Activated CD4-positive, alpha-beta memory T cell treated with anti-CD3 and anti-CD28 coated beads for 36 hours (primary cell): Measurements from ENCODE around the gene PTPRN. TPM values are rescaled to one million over a fixed set of nuclear protein-coding genes. Genes with fewer than 3 reads are reported as not detected.

ENCODE experiments used
- CTCF ChIA-PET: fragments of 350-600 bp; sonication (Branson Sonifier 250); formaldehyde crosslinking; loops from one replicate; lab custom pipeline; 2021; ENCODE audit warnings: antibody characterized with exemption, inconsistent platforms; lab: Charles Lee
- POLR2A ChIA-PET: fragments of 350-600 bp; sonication (Branson Sonifier 250); formaldehyde crosslinking; loops from one replicate; lab custom pipeline; 2021; ENCODE audit warnings: antibody characterized with exemption; lab: Charles Lee
- DNase-seq: peaks from one replicate; pipeline ENCODE4 v3.0.0-alpha.2; 2020
- H3K27ac Mint-ChIP-seq: one replicate; pipeline ENCODE4 v1.8.0; 2021; ENCODE audit warnings: mixed read lengths
- H3K27me3 Mint-ChIP-seq: one replicate; pipeline ENCODE4 v1.8.0; 2021; ENCODE audit warnings: mixed read lengths
- H3K36me3 Mint-ChIP-seq: one replicate; pipeline ENCODE4 v1.8.0; 2021; ENCODE audit warnings: mixed read lengths
- H3K4me1 Mint-ChIP-seq: one replicate; pipeline ENCODE4 v1.8.0; 2021; ENCODE audit warnings: low read depth, mixed read lengths
- H3K4me3 Mint-ChIP-seq: one replicate; pipeline ENCODE4 v1.8.0; 2021; ENCODE audit warnings: mild to moderate bottlenecking, mixed read lengths
- H3K9me3 Mint-ChIP-seq: one replicate; pipeline ENCODE4 v1.8.0; 2021; ENCODE audit warnings: mixed read lengths
- intact Hi-C: fragments of 100-400 bp; cut with micrococcal nuclease; formaldehyde crosslinking; loops from one replicate; pipeline ENCODE4 v1.15.1; 2023
- total RNA-seq, 2 experiments: library from RNA; stranded (reverse); gene quantifications; one replicate each; pipeline ENCODE4 v1.2.3, GENCODE V29; 2021

Gene PTPRN
- total RNA-seq, 2 experiments from 2014 or later, result 0.24 TPM; not detected in 1

DNA sequence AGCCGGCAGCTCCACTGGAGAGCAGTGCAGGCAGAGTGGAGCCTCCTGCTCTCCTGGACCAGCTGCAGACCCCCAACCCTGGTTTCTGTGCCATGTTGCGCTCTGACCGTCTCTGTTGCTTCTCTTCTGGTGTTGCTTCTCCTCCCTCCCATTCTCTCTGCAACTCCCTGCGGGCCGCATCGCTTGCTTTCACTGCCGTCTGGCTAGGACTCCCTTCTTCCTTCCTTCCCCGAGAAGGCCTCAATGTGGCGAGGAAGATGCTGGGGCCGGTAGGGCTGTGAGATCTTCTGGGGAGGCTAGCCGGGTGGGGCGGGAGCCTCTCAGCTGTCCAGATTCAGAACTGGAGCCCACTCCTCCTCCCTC is 23.8 kb downstream of the PTPRN start:
- DNase-seq, result no peak
- Mint-ChIP-seq H3K4me1 (peaks cover 17% of the 10 kb centered on the region), H3K9me3 (no peaks in the 10 kb centered on the region), H3K27me3 (no peaks in the 10 kb centered on the region), H3K4me3 (no peak overlapping the region), H3K36me3 (peaks cover 27% of the 10 kb centered on the region), H3K27ac (no peak overlapping the region)
- intact Hi-C loops, result no loop called here
- ChIA-PET POLR2A (interaction anchor here (4.0 kb wide), 1 partner anchor 9 kb away, joined by 13 read pairs; no protein-coding TSS in a partner anchor), CTCF (interaction anchor here (14.1 kb wide), 1 partner anchor 8 kb away, joined by 252 read pairs; no protein-coding TSS in a partner anchor)

DNA sequence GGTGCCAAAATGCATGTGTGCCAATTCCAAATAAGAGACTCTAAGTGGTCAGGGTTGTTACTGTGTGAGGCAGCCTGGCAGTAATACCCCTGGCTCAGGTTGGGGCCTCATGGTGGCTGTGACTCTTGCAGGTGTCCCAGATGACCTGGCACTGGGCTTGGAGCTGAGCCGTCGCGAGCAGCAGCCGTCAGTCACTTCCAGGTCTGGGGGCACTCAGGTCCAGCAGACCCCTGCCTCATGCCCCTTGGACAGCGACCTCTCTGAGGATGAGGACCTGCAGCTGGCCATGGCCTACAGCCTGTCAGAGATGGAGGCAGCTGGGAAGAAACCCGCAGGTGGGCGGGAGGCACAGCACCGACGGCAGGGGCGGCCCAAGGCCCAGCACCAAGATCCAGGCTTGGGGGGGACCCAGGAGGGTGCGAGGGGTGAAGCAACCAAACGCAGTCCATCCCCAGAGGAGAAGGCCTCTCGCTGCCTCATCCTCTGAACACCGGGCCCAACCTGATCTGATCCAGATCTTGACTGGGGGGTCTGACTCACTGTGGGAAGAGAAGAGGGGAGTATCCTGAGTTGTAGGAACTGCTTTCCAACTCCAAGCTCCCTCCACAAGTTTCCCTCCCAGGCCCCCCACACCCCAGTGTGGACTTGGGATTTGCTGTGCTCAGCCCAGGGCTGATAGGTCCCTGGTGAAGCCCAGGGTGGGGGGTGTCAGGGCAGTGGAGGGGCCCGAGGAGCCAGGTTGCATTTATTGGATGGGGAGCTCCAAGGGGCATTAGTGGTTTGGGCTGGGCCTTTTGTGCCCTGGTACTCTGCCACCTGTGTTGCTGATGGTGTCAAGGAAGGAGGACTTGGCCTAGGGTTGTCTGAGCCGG is 24.5 kb downstream of the PTPRN start:
- POLR2A ChIA-PET, result interaction anchor here (4.0 kb wide), 1 partner anchor 10 kb away, joined by 13 read pairs; no protein-coding TSS in a partner anchor
- intact Hi-C loops, result no loop called here

DNA sequence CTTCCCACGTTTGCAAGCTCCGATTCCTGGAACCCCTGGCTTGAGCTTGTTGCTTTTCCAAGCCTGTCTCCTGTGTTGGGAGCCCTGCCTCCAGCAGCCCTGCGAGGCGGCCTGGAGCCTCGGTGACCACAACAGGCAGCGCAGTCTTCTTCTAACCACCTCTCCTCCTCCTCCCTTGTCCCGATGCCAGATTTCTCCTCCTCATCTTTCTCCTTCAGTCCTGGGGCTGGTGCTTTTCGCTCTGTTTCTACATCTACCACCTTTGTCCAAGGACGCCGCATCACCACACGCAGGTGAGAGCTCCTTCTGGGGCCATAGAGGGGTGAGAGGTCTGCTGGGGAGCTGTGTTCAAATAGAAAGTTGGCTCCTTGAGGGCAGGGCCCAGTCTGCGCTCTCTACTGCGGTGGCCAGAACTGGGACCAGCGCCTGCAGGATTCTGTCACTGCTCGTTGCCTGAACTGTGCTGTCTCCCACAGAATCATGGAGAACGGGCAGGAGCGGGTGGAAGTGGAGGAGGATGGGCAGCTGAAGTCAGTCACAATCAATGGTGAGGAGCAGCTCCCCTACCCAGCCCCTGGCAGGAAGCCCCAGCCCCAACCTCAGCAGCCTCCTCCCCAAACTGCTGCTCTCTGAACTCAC is 26.1 kb downstream of the PTPRN start:
- Mint-ChIP-seq H3K4me3 (no peak overlapping the region), H3K27me3 (no peaks in the 10 kb centered on the region), H3K9me3 (no peaks in the 10 kb centered on the region), H3K4me1 (peaks cover 33% of the 10 kb centered on the region), H3K27ac (no peak overlapping the region), H3K36me3 (peaks cover 27% of the 10 kb centered on the region)
- CTCF ChIA-PET, result interaction anchor here (0.9 to 14.1 kb wide), 3 partner anchors 10 to 16 kb away, joined by 3 to 252 read pairs (median 4); no protein-coding TSS in a partner anchor
- POLR2A ChIA-PET, result interaction anchor here (4.0 to 6.5 kb wide), 2 partner anchors 11 to 30 kb away, joined by 13 to 85 read pairs; partner anchors contain the start of genes TUBA4A and TUBA4B
- no peak for DNase-seq
- intact Hi-C loops, result no loop called here

More for the DNA sequence above, 24.5 kb downstream of the PTPRN start:
- peaks cover 23% of the 10 kb centered on the region for H3K4me1 Mint-ChIP-seq
- H3K9me3 Mint-ChIP-seq, result no peaks in the 10 kb centered on the region
- peaks cover 27% of the 10 kb centered on the region for H3K36me3 Mint-ChIP-seq
- H3K27ac Mint-ChIP-seq, result no peak overlapping the region
- CTCF ChIA-PET, result interaction anchor here (1.2 to 14.1 kb wide), 2 partner anchors 9 to 14 kb away, joined by 3 to 252 read pairs; no protein-coding TSS in a partner anchor
- no peaks in the 10 kb centered on the region for H3K27me3 Mint-ChIP-seq
- DNase-seq, result no peak
- H3K4me3 Mint-ChIP-seq, result no peak overlapping the region

DNA sequence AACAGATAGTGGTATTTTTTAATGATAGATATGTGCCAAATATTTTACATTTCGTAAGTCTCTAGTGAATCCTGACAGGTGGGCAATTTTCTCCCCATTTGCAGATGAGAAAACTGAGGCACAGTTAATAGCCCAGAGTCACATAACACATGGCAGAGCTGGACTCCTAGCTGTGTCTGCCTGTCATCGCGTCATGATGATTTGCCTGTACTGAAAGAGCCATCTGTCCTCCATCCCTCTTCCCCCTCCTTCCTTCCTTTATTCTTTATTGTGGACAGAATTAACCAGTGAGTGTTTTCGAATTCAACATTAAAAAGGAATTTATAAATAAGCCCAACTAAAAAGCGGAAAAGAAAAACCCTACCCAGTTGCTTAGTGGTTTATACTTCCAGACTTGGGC is 26.8 kb downstream of the PTPRN start:
- Mint-ChIP-seq H3K9me3 (no peaks in the 10 kb centered on the region), H3K27ac (no peak overlapping the region), H3K4me3 (no peak overlapping the region), H3K4me1 (peaks cover 40% of the 10 kb centered on the region), H3K27me3 (no peaks in the 10 kb centered on the region), H3K36me3 (peaks cover 27% of the 10 kb centered on the region)
- CTCF ChIA-PET, result interaction anchor here (0.9 to 14.1 kb wide), 2 partner anchors 11 to 16 kb away, joined by 4 to 252 read pairs; no protein-coding TSS in a partner anchor
- POLR2A ChIA-PET, result interaction anchor here (0.9 to 6.5 kb wide), 4 partner anchors 12 to 53 kb away, joined by 3 to 85 read pairs (median 10); partner anchors contain the start of genes ANKZF1, ATG9A, TUBA4A and TUBA4B
- intact Hi-C loops, result no loop called here
- DNase-seq, result no peak

DNA sequence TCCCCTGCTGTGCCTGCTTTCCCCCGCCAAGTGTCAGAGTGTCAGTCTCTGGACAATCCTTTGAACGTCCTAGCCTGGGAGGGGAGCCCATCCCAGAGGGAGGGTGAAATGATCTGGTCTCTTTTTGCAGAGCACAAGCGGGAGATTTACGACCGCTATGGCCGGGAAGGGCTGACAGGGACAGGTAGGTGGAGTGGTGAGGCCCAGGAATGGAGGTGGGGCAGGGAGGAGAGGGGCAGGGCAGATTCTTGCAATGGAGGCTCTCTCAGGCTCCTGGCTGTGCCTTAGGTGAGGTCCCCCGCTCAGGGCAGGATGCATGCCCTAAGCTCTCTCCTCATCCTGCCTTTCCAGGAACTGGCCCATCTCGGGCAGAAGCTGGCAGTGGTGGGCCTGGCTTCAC is 27.6 kb downstream of the PTPRN start:
- no peak for DNase-seq
- H3K9me3 Mint-ChIP-seq, result no peaks in the 10 kb centered on the region
- H3K4me3 Mint-ChIP-seq, result no peak overlapping the region
- ChIA-PET CTCF (interaction anchor here (0.7 to 14.1 kb wide), 3 partner anchors 12 to 208 kb away, joined by 3 to 252 read pairs (median 95); partner anchors contain the start of genes TUBA4A and TUBA4B), POLR2A (interaction anchor here (0.9 to 6.5 kb wide), 3 partner anchors 13 to 52 kb away, joined by 3 to 85 read pairs (median 6); partner anchors contain the start of genes ANKZF1, ATG9A, TUBA4A and TUBA4B)
- peaks cover 27% of the 10 kb centered on the region for H3K36me3 Mint-ChIP-seq
- H3K27ac Mint-ChIP-seq, result no peak overlapping the region
- H3K4me1 Mint-ChIP-seq, result peaks cover 43% of the 10 kb centered on the region
- intact Hi-C loops, result no loop called here
- no peaks in the 10 kb centered on the region for H3K27me3 Mint-ChIP-seq

DNA sequence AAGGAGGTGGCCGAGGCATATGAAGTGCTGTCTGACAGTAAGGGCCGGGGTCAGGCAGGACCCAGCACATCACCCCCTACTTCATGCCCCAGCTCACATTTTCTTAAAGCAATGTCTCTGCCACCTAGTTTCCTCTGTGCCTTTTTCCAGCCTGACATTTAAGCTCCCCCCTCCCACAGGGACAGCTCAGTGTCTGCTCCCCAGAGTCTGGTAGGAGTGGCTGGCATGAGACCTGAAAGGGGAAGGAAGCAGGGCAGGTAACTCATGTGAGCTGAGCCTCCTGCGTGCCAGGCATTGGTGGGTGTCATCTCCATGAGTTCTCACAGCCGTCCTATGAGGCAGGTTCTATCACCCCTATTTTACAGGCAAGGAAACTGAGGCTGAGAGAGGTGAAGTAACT is 28.6 kb downstream of the PTPRN start:
- intact Hi-C loops, result no loop called here
- no peaks in the 10 kb centered on the region for H3K9me3 Mint-ChIP-seq
- peaks cover 24% of the 10 kb centered on the region for H3K36me3 Mint-ChIP-seq
- POLR2A ChIA-PET, result interaction anchor here (1.9 to 6.5 kb wide), 3 partner anchors 27 to 51 kb away, joined by 6 to 85 read pairs (median 22); partner anchors contain the start of genes ANKZF1, ATG9A, GLB1L and STK16
- H3K27me3 Mint-ChIP-seq, result no peaks in the 10 kb centered on the region
- CTCF ChIA-PET, result interaction anchor here (0.5 to 14.1 kb wide), 5 partner anchors 13 to 207 kb away, joined by 3 to 252 read pairs (median 19); partner anchors contain the start of genes GLB1L, STK16, TUBA4A and TUBA4B
- DNase-seq, result no peak
- no peak overlapping the region for H3K27ac Mint-ChIP-seq
- peak overlapping the region; percentile 80 for H3K4me3 Mint-ChIP-seq
- peaks cover 43% of the 10 kb centered on the region for H3K4me1 Mint-ChIP-seq

DNA sequence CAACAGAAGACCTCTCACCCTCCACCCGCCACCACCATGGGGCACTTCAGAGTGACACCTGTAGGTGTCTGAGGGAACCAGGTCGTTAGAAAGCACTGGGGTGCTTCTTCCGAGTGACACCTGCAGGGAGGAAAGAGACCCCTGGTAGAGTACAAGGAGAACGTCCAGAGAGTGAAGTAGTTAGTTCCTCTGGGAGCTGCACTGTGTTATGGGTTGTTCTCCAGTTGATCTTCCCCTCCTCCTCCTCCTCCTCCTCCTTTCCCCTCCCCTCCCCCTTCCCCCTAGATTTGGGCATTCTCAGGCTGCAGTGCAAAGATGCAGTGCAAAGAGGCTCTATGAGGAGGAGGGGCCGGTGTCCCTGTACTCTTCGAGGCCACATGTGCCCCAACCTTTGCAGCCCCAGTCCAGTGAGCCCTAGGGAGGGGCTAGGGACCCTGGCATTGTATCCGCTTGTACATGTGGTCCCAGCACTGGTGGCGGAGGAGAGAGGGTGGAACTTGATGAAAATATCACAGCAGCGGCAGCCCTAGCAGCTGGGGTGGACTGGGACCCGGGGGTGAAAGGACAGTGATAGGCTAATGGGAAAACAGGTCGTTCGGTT is 29.2 kb downstream of the PTPRN start:
- Mint-ChIP-seq H3K9me3 (no peaks in the 10 kb centered on the region), H3K4me1 (peaks cover 43% of the 10 kb centered on the region), H3K27ac (peak overlapping the region; percentile 89), H3K36me3 (peaks cover 24% of the 10 kb centered on the region), H3K4me3 (peak overlapping the region; percentile 80), H3K27me3 (no peaks in the 10 kb centered on the region)
- CTCF ChIA-PET, result interaction anchor here (0.5 to 14.1 kb wide), 7 partner anchors 13 to 107 kb away, joined by 3 to 252 read pairs (median 19); partner anchors contain the start of genes DNPEP, GLB1L, STK16 and TUBA4A
- intact Hi-C loops, result loop anchor here (1.0 to 2.0 kb wide), 13 partner anchors 15 to 1009 kb away; partner anchors contain the start of genes AAMP, ABCB6, ANKZF1 and ATG9A
- no peak for DNase-seq
- POLR2A ChIA-PET, result interaction anchor here (0.8 to 6.5 kb wide), 8 partner anchors 15 to 104 kb away, joined by 4 to 85 read pairs (median 14); partner anchors contain the start of genes ANKZF1, ATG9A, CNPPD1 and GLB1L

DNA sequence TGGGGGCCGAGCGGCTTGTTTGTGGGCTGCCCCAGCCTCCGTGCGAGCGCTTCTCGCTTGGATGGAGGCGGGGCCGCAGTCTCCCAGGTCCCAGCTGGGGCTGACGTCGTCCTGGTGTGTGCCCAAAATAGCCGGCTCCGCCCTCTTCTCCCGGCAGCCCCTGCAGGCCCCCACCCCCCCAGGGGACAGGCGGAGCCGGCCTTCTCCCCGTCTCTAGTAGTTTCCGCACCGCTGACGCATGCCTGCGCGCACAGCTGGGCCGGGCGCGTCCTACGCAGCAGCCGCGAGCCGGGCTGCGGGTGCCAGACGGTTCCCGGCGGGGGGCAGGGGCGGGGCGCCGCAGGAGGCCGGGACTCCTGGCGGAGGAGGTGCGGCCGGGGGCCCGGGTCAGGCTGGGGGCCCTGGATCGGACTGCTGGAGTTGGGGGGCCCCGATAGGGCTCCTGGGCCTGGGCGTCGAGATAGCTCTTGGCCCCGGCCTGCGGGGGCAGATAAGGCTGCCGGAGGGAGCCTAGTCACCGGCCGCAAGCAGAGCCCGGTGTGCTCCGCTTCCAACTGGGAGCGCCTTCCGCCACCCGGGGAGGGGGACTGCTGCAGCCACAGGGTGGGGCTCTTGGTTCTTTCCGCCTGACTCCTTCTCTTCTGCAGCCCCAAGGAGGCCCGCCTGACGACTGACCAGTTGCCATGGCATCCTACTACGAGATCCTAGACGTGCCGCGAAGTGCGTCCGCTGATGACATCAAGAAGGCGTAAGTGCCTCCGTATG is 29.9 kb downstream of the PTPRN start, which contains the start of gene DNAJB2:
DNAJB2 (plus strand) TSS at position 216 of the 765 bp plus-strand sequence; CDS start at position 684, 468 bp downstream.
- Mint-ChIP-seq H3K9me3 (no peaks in the 10 kb centered on the region), H3K36me3 (peaks cover 24% of the 10 kb centered on the region)
- POLR2A ChIA-PET, result interaction anchor here (0.8 to 6.5 kb wide), 10 partner anchors 15 to 108 kb away, joined by 4 to 85 read pairs (median 11); partner anchors contain the start of genes ANKZF1, ATG9A, CNPPD1 and DNPEP

DNA sequence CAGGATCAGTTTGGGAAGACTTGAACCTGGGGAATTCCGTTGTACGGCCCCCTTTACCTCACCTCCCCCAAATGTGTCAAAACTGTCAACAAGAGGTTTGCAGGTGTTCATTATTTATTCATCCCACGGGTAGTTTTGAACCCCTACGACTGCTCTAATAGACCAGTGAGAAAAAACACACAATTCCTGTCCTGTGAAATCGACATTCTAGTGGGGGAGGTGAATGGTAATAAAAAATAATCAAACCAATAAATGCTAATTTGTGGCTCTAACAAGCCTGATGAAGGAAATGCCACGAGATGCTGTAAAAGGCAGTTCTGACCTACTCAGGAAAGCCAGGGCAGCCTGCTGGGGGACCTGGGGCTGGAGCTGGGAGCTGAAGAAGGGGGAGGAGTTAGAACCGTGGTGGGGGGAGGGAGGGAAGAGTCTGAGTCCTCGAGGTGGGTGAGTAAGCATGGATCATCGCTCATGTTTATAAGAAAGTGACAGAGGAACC is 30.5 kb downstream of the PTPRN start:
- DNase-seq, result no peak
- POLR2A ChIA-PET, result interaction anchor here (1.0 to 6.5 kb wide), 10 partner anchors 16 to 109 kb away, joined by 3 to 85 read pairs (median 11); partner anchors contain the start of genes ANKZF1, ATG9A, CNPPD1 and DNPEP
- H3K4me1 Mint-ChIP-seq, result peaks cover 43% of the 10 kb centered on the region
- H3K27ac Mint-ChIP-seq, result peak overlapping the region; percentile 95
- no peaks in the 10 kb centered on the region for H3K9me3 Mint-ChIP-seq
- CTCF ChIA-PET, result interaction anchor here (0.6 to 14.1 kb wide), 23 partner anchors 9 to 299 kb away, joined by 3 to 252 read pairs (median 5); partner anchors contain the start of genes ANKZF1, ATG9A, CNPPD1 and DNPEP
- intact Hi-C loops, result loop anchor here (1.0 to 2.0 kb wide), 13 partner anchors 17 to 1008 kb away; partner anchors contain the start of genes AAMP, ABCB6, ANKZF1 and ATG9A
- peak overlapping the region; percentile 70 for H3K4me3 Mint-ChIP-seq
- peaks cover 21% of the 10 kb centered on the region for H3K36me3 Mint-ChIP-seq
- H3K27me3 Mint-ChIP-seq, result no peaks in the 10 kb centered on the region

More for the DNA sequence above, 29.9 kb downstream of the PTPRN start, which contains the start of gene DNAJB2:
- H3K27me3 Mint-ChIP-seq, result no peaks in the 10 kb centered on the region
- intact Hi-C loops, result loop anchor here (1.0 to 2.0 kb wide), 13 partner anchors 16 to 1009 kb away; partner anchors contain the start of genes AAMP, ABCB6, ANKZF1 and ATG9A
- CTCF ChIA-PET, result interaction anchor here (0.8 to 14.1 kb wide), 17 partner anchors 9 to 299 kb away, joined by 3 to 252 read pairs (median 8); partner anchors contain the start of genes ANKZF1, ATG9A, CNPPD1 and DNPEP
- H3K27ac Mint-ChIP-seq, result peak within 1 kb of the TSS; percentile 95
- H3K4me3 Mint-ChIP-seq, result peak within 1 kb of the TSS; percentile 80
- peaks cover 43% of the 10 kb centered on the region for H3K4me1 Mint-ChIP-seq
- peak; percentile 100 for DNase-seq
